GM18868 (cell line): Measurements from ENCODE around the gene JAKMIP1.
"Not testable (repeated sequence)": the region's sequence is repeated elsewhere in the genome, so short reads cannot be mapped to it uniquely, and the experiment has no call there.

Source experiments
- ATAC-seq: cut with Tn5 transposase; IDR thresholded peaks from one replicate; pipeline ENCODE4 v1.9.1; 2021; ENCODE audit warnings: mild to moderate bottlenecking, moderate library complexity; ENCODE audit not compliant: unreplicated experiment

The JAKMIP1 gene

GRCh38 chr4:6229671-6230501 lies 29.5 kb upstream of the JAKMIP1 start:
- ATAC-seq = no peak

GRCh38 chr4:6229095-6229494 lies 28.7 kb upstream of the JAKMIP1 start:
- no peak for ATAC-seq

DNA sequence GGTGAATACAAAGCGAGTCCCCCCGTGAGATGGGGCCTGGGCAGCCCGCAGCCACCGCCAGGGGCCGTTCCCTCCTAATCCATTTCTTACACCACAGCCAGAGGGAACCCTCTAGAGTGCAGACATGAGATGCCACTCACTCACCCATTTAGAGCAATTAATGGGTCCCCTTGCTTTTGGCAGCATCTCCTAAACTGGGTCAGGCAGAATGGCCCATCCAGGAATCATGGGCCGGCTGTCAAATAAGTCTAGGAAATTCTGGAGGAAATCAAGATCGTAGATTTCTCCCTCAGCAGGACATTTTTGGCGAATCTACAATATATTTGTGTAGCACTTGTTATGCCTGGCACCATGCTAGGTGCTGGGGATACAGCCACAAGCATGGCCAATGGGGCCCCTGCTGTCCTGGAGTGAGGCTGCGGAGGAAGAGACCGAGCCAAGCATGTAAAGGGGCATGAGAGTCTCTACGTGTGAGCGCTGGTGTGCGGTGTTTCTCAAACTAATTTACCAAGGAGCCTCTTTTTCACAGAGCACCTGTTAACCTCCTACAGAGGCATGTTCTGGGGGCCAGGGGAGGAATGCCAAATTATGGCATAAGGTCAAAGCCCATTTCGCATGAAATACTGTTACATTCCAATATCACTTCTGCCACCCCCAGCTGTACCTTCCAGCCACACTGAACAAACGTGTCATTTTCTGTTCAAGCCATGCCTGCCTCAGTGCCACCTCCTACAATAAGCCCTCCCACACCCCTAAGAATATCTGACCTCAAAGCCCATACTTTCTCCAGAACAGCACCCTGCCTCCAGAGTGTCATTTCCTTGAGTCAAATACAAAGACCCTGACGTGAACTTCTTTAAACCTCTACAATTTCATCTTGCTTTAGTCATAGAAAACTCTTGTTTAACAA lies 28.1 kb upstream of the JAKMIP1 start:
- no peak for ATAC-seq

DNA sequence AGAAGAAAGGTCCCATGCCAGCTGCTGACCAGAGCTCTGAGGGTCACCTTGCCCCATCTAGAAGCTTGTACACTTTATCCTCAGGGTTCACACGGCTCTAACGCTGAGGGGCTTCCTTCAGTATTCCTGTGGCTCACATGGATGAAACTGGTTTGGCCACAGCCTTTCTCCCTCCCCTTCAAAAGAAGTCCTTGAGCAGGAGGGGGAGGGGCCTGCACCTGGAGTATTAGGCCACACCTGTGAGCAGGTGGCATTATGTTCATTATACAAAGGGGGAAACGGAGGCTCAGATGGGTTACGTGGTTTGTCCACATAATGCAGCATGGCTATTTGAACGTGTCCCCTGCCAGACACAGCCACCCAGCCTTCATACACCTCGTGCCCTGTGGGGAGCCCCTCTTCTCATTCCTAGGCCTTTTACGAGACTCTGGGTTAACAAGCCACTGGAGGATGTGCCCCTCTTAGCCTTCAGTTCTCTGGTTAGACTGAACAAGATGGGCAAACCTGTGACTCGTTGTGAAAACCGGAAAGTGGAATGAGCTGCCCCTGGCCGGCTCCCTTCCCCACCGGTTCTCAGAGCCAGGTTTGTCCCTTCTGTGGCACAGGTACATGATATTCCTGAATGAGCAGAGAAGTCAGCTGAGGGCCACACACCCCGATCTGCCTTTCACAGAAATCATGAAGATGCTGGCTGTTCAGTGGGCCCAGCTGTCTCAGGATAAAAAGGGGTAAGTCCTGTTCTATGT lies 27.2 kb upstream of the JAKMIP1 start:
- no peak for ATAC-seq

- ATAC-seq = no peak
These were observed 26.2 kb upstream of the JAKMIP1 start for GRCh38 chr4:6226506-6226905.

DNA sequence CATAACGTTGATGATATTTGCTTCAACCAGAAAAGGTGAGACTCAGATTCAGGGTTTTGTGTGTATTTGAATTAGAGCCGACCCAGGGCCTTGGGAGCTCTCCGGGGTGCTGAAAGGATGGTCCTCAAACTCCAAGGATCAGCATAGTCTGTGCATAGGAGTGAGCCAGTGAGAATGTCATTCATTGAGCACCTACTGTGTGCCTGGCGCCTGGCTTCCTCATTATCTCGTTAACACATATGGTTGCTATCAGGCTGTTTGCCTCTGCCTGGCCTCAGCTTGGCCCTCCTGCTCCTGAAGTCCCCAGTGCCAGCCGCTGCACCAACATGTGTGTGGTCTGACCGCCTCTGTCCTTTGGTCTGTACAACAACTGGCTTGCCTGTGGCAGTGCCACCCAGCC lies 25.1 kb upstream of the JAKMIP1 start:
- no peak for ATAC-seq

- ATAC-seq = no peak
These were observed 24.4 kb upstream of the JAKMIP1 start for GRCh38 chr4:6224735-6225134.

- ATAC-seq = no peak
These were observed 22.5 kb upstream of the JAKMIP1 start for GRCh38 chr4:6222761-6223292.

DNA sequence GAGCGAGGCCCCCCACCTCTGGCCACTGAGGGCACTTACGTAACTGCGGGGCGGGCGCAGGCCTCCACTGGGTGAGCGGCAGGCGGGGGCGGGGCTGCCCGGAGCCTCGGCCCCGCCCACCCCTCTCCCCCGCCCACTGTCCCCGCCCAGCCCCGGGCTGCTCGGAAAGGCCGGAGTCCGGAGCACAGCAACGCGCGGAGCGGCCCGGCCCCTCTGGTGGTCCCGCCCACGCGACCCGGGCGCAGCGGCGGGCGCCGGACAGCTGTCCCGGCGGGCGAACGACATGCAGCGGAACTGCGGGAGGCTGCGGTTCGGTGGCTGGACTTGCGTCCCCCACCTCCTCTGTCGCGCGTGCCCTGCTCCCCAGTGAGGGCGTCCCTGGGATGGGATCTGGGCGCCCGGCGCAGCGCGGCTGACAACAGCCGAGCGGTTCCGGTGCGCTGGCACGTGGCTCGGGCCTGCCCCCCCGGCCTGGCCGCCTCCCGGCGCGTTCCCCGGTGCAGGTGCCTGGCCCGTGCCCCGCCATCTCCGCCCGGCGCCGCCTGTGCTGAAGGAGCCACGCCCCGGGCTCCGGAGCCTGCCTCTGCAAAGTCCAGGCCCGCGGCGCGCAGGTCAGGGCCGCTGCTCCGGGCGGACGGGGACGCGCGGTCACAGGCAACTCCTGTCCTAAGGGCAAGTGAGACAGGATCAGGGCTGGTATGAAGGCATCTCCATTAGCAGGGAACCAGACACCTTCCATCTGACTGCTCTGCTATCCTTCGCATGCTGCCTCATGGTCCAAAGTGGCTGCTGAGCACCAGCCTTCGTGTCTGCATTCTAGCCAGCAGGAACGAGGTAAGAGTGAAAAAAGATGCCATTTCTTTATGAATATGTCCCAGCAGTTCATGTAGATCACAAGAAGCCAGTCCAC lies 21.8 kb upstream of the JAKMIP1 start:
- no peak for ATAC-seq

- ATAC-seq = no peak
These were observed 21.0 kb upstream of the JAKMIP1 start for GRCh38 chr4:6221301-6221850.

- no peak for ATAC-seq
These were observed 17.5 kb upstream of the JAKMIP1 start for GRCh38 chr4:6217716-6218381.

GRCh38 chr4:6216588-6216987 lies 16.2 kb upstream of the JAKMIP1 start:
- ATAC-seq = no peak

GRCh38 chr4:6209921-6210320 lies 9.6 kb upstream of the JAKMIP1 start:
- no peak for ATAC-seq

GRCh38 chr4:6209291-6209690 lies 8.9 kb upstream of the JAKMIP1 start:
- not testable (repeated sequence) for ATAC-seq

- ATAC-seq = no peak
These were observed 8.1 kb upstream of the JAKMIP1 start for GRCh38 chr4:6208416-6208815.

- ATAC-seq = no peak
These were observed 7.3 kb upstream of the JAKMIP1 start for GRCh38 chr4:6207602-6208001.

DNA sequence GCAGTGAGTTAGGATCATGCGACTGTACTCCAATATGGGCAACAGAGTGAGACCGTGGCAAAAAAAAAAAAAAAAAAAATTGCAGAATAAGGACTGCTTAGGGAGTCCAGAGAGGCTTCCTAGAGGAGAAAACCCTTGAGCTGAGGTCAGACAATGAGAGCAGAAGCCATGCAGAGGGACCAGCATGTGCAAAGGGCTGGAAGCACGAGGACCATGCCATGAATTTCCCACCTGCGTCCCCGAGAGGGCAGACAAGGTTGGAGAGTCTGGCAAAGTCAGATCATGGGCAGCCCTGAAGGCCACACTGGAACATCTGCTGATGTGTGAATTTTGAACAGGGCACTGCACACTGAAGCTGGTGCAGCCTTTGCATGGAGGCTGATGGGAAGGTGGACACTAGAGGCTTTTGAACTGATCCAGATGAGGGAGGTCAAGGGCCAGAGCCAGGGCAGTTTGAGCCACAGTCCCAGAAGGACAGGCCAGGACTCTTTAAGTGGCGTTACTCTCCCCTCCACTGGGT lies 6.5 kb upstream of the JAKMIP1 start:
- ATAC-seq = no peak

DNA sequence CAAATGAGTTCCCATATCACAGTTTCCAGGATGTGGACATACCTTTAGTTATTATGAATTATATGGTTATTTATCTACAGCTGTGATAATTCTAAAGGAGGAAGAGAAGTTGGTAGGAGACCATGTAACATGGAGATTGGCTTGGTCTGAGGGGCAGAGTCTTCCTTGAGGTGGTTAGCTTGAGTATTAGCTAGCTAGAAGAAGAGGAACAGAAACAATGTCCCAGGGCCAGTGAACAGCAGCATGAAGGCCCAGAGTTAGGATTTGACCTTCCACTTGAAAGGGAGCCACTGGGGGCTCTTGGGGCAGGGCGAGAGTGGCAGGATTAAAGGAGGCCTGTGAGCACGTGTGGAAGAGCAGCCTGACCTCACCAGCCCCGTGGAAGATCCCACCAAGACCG lies 5.6 kb upstream of the JAKMIP1 start:
- no peak for ATAC-seq

GRCh38 chr4:6205567-6205931 lies 5.2 kb upstream of the JAKMIP1 start:
- no peak for ATAC-seq
